OCI-LY7 (cell line): ENCODE data around the gene MLYCD.

ENCODE experiments used
- CTCF ChIP-seq: fragments of 200-600 bp; sonication (generic); conservative IDR thresholded peaks from 2 replicates; pipeline ENCODE4 v1.5.1; 2014; ENCODE audit warnings: mild to moderate bottlenecking, antibody characterized with exemption, low read length, moderate library complexity, mixed read lengths
- EZH2phosphoT487 ChIP-seq: fragments of 200-600 bp; sonication (generic); IDR thresholded peaks from 2 replicates; pipeline ENCODE4 v1.6.1; 2018; ENCODE audit warnings: low read depth, borderline replicate concordance, mild to moderate bottlenecking, mixed run types, antibody characterized with exemption, low read length, moderate library complexity, mixed read lengths

- TF ChIP-seq CTCF (no peak), EZH2phosphoT487 (no peak)
Measured at GRCh38 chr16:83853834-83854233, 45.1 kb upstream of the MLYCD start.
